Right ventricle myocardium inferior (tissue), 1 donor: ENCODE results near the gene RXYLT1. TPM values are rescaled to one million over a fixed set of nuclear protein-coding genes. Genes with fewer than 3 reads are reported as not detected.
"Not testable (repeated sequence)": the region's sequence is repeated elsewhere in the genome, so short reads cannot be mapped to it uniquely, and the experiment has no call there.

Experiments
- ATAC-seq: fragments of 200-7000 bp; cut with Tn5 transposase; one replicate; pipeline ENCODE4 v1.9.1; 2020; ENCODE audit warnings: mild to moderate bottlenecking, moderate library complexity
- DNase-seq: peaks from one replicate; pipeline ENCODE4 v3.0.0; 2021; ENCODE audit errors: missing footprints
- intact Hi-C: fragments of 100-400 bp; cut with DNase I; formaldehyde crosslinking; loops from one replicate; pipeline ENCODE4 v1.11.0; 2022
- total RNA-seq: library from RNA; stranded (reverse); fragmentation: NEBNext Ultra II Directional; extraction: Animal tissue kit (Norgen Biotek cat#: 25700); gene quantifications from one replicate; pipeline ENCODE4 v1.2.1, GENCODE V29; 2021
- donor health status: DM: no; HTN: yes; CAD: no; lungs with severe emphysema.

The RXYLT1 gene
- total RNA-seq, 1 donor from 2014 or later, result 13.9 TPM

- DNase-seq, result no peak
- intact Hi-C loops, result no loop called here
- ATAC-seq, result no peak
Observed at GRCh38 chr12:63836046-63836445, 56.3 kb downstream of the RXYLT1 start.

- DNase-seq (no peak), ATAC-seq (no peak)
- intact Hi-C loops, result no loop called here
Observed at GRCh38 chr12:63836936-63837335, 57.2 kb downstream of the RXYLT1 start.

GRCh38 chr12:63838411-63838810, 58.7 kb downstream of the RXYLT1 start:
- no peak for ATAC-seq
- DNase-seq, result no peak
- intact Hi-C loops, result no loop called here

- DNase-seq (no peak), ATAC-seq (no peak)
- intact Hi-C loops, result loop anchor here (2.0 to 10.0 kb wide), 5 partner anchors 114 to 556 kb away; no protein-coding TSS in a partner anchor
Observed at GRCh38 chr12:63841011-63841410, 61.3 kb downstream of the RXYLT1 start.

- no peak for ATAC-seq
- DNase-seq, result no peak
- intact Hi-C loops, result loop anchor here (2.0 to 10.0 kb wide), 5 partner anchors 113 to 556 kb away; no protein-coding TSS in a partner anchor
Observed at GRCh38 chr12:63841571-63841970, 61.9 kb downstream of the RXYLT1 start.

- not testable (repeated sequence) for ATAC-seq, DNase-seq
- intact Hi-C loops, result loop anchor here (1.0 to 10.0 kb wide), 5 partner anchors 112 to 555 kb away; partner anchors contain the start of gene KICS2
Observed at GRCh38 chr12:63842750-63843149, 63.0 kb downstream of the RXYLT1 start.

- ATAC-seq, result no peak
- intact Hi-C loops, result loop anchor here (1.0 to 10.0 kb wide), 5 partner anchors 112 to 554 kb away; partner anchors contain the start of gene KICS2
- DNase-seq, result no peak
Observed at GRCh38 chr12:63843254-63843720, 63.6 kb downstream of the RXYLT1 start.

GRCh38 chr12:63843721-63844390, 64.1 kb downstream of the RXYLT1 start:
- intact Hi-C loops, result loop anchor here (1.0 to 10.0 kb wide), 6 partner anchors 111 to 553 kb away; partner anchors contain the start of gene KICS2
- peak; percentile 95 for ATAC-seq
- peak; percentile 93 for DNase-seq

GRCh38 chr12:63844391-63845341, 65.0 kb downstream of the RXYLT1 start, which contains the start of gene SRGAP1:
Gene SRGAP1, plus strand, starts transcription at chr12:63844700. Its CDS starts 117 bp downstream, at chr12:63844817.
- intact Hi-C loops, result loop anchor here (2.0 to 10.0 kb wide), 5 partner anchors 110 to 553 kb away; no protein-coding TSS in a partner anchor
- peak; percentile 69 for ATAC-seq
- peak; percentile 88 for DNase-seq

GRCh38 chr12:63845726-63846125, 66.0 kb downstream of the RXYLT1 start:
- intact Hi-C loops, result loop anchor here (2.0 to 10.0 kb wide), 2 partner anchors 109 to 335 kb away; no protein-coding TSS in a partner anchor
- ATAC-seq, result no peak
- DNase-seq, result no peak

GRCh38 chr12:63846238-63846967, 66.7 kb downstream of the RXYLT1 start:
- intact Hi-C loops, result loop anchor here (10.0 kb wide), 1 partner anchor 108 kb away; no protein-coding TSS in a partner anchor
- DNase-seq (no peak), ATAC-seq (no peak)

- DNase-seq (no peak), ATAC-seq (no peak)
- intact Hi-C loops, result loop anchor here (10.0 kb wide), 1 partner anchor 106 kb away; no protein-coding TSS in a partner anchor
Observed at GRCh38 chr12:63848450-63848849, 68.7 kb downstream of the RXYLT1 start.

- ATAC-seq (no peak), DNase-seq (no peak)
- intact Hi-C loops, result loop anchor here (10.0 kb wide), 1 partner anchor 106 kb away; no protein-coding TSS in a partner anchor
Observed at GRCh38 chr12:63849106-63849620, 69.5 kb downstream of the RXYLT1 start.

GRCh38 chr12:63849641-63850040, 69.9 kb downstream of the RXYLT1 start:
- ATAC-seq, result no peak
- DNase-seq, result no peak
- intact Hi-C loops, result loop anchor here (10.0 kb wide), 1 partner anchor 105 kb away; no protein-coding TSS in a partner anchor

GRCh38 chr12:63853978-63854377, 74.3 kb downstream of the RXYLT1 start:
- DNase-seq (no peak), ATAC-seq (no peak)
- intact Hi-C loops, result no loop called here

GRCh38 chr12:63855299-63855698, 75.6 kb downstream of the RXYLT1 start:
- no peak for DNase-seq
- ATAC-seq, result no peak
- intact Hi-C loops, result no loop called here

GRCh38 chr12:63857771-63858670, 78.3 kb downstream of the RXYLT1 start:
- ATAC-seq, result no peak
- intact Hi-C loops, result no loop called here
- DNase-seq, result no peak
